GM21526 (cell line): ENCODE data around the gene GCFC2.
A peak's percentile ranks its signal among the peaks of the same experiment; 100 is the strongest.
"Not testable (repeated sequence)": the region's sequence is repeated elsewhere in the genome, so short reads cannot be mapped to it uniquely, and the experiment has no call there.

Source experiments
- ATAC-seq: cut with Tn5 transposase; IDR thresholded peaks from one replicate; pipeline ENCODE4 v1.9.1; 2021; ENCODE audit warnings: moderate library complexity; ENCODE audit not compliant: unreplicated experiment, low FRiP score

The GCFC2 gene

DNA sequence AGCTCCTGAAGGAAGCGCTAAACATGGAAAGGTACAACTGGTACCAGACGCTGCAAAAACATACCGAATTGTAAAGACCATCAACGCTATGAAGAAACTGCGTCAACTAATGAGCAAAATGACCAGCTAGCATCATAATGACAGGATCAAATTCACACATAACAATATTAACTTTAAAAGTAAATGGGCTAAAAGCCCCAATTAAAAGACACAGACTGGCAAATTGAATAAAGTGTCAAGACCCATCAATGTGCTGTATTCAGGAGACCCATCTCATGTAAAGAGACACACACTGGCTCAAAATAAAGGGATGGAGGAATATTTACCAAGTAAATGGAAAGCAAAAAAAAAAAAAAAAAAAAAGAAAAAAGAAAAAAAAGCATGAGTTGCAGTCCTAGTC, 27.3 kb downstream of the GCFC2 start:
- ATAC-seq: not testable (repeated sequence)

- no peak for ATAC-seq
Measured at GRCh38 chr2:75680402-75680801, 30.3 kb downstream of the GCFC2 start.

- ATAC-seq: no peak
Measured at GRCh38 chr2:75679556-75679955, 31.2 kb downstream of the GCFC2 start.

GRCh38 chr2:75676464-75676863, 34.3 kb downstream of the GCFC2 start:
- ATAC-seq: no peak

GRCh38 chr2:75675908-75676307, 34.8 kb downstream of the GCFC2 start:
- ATAC-seq: no peak

DNA sequence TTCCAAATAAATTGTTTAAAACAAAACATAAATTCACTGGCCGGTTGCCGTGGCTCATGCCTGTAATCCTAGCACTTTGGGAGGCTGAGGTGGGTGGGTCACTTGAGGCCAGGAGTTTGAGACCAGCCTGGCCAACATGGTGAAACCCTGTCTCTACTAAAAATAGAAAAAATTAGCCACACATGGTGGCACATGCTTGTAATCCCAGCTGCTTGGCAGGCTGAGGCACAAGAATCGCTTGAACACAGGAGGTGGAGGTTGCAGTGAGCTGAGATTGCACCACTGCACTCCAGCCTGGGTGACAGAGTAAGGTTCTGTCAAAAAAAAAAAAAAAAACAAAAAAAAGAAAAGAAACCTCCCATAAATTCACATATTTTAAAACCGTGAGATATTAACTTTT, 35.3 kb downstream of the GCFC2 start:
- not testable (repeated sequence) for ATAC-seq

GRCh38 chr2:75667884-75668283, 42.8 kb downstream of the GCFC2 start:
- no peak for ATAC-seq

- no peak for ATAC-seq
Measured at GRCh38 chr2:75666911-75667310, 43.8 kb downstream of the GCFC2 start.

DNA sequence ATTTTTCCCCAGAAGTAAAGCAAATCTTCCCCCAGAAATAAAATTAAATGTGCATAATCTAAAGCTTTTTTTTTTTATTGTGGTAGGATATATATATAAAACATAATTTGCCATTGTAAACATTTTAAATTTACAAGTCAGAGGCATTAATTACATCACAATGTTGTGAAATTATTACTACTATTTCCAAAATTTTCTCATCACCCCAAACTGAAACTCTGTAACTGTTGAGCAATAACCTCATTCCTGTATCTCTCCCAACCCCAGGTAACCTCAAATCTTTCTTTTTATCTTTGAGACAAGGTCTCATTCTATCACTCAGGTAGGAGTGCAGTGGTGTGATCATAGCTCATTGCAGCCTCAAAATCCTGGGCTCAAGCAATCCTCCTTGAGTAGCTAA, 52.9 kb downstream of the GCFC2 start:
- no peak for ATAC-seq

DNA sequence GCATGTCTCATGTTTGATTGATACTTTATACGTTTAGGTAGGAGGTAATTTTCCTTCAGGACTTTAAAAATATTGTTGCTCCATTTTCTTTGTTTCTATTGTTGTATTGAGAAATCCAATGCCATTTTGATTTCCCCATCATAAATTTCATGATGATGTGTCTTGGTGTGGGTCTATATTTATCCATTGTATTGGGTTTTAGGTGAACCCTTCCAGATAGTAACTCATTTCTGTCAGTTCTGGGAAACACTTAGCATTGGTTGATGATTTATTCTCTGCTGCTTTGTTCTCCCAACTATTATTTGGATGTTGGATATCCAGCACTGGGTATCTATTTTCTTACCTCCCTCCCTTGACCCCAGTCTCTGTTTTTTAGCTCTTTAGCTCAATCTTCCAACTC, 54.2 kb downstream of the GCFC2 start:
- ATAC-seq: no peak

GRCh38 chr2:75655861-75656260, 54.9 kb downstream of the GCFC2 start:
- no peak for ATAC-seq

GRCh38 chr2:75654012-75654411, 56.7 kb downstream of the GCFC2 start:
- no peak for ATAC-seq

DNA sequence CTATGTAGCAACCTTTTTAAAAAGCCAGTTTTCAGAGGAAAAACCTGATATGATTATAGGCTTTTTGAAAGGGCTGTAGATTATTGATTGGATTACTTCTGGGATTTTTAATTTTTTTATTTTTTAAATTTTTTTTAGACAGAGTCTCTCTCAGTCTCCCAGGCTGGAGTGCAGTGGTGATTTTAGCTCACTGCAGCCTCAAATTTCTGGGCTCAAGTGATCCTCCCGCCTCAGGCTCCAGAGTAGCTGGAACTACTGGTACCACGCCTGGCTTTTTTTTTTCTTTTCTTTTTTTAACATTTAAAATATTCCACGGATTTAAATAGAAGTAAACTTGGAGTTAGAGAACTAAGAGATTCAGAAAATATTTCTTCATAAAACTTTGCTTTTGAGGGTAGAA, 62.9 kb downstream of the GCFC2 start:
- ATAC-seq: no peak

DNA sequence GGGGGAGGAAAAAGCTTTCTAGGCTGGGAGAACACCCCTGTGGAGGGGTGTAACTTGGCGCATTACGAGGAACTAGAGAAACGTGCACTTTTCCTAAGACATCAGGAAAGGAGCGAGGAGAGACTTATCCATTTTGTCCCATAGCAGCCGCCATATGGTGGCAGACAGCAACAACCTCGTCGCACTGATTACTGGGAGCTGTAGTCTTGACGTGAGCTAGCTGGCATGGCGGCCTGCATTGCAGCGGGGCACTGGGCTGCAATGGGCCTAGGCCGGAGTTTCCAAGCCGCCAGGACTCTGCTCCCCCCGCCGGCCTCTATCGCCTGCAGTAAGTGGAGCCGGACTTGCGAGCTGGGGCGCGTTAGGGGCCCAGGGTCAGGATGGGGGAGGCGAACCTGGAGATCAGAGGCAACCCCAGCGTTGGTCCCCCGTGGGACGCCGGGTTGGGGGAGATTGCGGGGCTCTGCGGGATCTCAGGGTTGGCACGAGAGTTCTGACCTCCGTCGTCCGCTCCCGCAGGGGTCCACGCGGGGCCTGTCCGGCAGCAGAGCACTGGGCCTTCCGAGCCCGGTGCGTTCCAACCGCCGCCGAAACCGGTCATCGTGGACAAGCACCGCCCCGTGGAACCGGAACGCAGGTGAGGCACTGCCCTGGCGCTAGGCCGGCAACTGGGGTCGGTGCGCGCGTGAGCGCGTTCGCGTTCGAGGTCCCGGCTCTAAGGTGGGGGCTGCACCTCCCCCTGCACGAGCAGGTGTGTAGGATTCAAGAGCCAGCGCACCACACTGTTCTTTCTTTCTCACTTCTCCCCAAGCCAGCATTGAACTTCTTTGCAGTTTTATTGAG, 63.9 kb downstream of the GCFC2 start, which contains the start of gene MRPL19:
TSS of gene MRPL19 (plus strand) at position 201 of the 843 bp plus-strand sequence. CDS start at position 226, 25 bp downstream.
- ATAC-seq: peak; percentile 97

GRCh38 chr2:75646090-75646582, 64.6 kb downstream of the GCFC2 start:
- peak; percentile 3 for ATAC-seq

GRCh38 chr2:75645643-75646042, 65.1 kb downstream of the GCFC2 start:
- no peak for ATAC-seq

DNA sequence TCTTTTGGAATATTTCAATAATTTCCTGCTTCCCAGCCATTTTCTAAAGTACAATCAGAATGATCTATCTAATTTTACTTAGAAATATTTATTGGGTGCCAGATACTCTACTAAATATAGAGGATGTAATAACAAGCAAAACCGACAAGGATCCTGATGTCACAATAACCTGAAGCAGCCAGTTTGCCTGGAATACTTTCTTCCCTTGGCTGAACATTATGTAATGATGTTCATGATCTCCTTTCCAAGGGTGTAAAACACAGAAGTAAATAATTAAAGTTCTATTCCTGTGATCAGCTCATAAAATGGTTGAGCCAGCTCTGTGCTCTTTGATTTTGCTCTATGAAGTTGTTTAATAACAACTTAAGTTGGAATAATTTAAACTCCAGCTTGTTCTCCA, 66.7 kb downstream of the GCFC2 start:
- no peak for ATAC-seq

DNA sequence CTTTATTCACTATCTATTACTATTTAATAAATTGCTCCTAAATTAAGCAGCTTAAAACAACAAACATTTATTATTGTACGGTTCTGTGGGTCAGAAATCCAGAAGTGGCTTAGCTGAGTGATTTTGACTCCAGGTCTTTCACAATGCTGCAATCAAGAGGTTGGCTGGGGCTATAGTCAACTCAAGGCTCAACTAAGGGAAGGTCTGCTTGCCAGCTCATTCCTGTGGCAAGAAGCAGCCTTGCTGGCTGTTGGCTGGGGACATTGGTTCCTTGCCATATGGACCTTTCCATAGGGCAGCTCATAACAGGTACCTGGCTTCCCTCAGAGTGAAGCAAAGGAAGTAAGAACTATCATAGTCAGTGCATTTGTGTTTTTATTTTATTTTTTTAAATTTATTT, 69.1 kb downstream of the GCFC2 start:
- no peak for ATAC-seq

DNA sequence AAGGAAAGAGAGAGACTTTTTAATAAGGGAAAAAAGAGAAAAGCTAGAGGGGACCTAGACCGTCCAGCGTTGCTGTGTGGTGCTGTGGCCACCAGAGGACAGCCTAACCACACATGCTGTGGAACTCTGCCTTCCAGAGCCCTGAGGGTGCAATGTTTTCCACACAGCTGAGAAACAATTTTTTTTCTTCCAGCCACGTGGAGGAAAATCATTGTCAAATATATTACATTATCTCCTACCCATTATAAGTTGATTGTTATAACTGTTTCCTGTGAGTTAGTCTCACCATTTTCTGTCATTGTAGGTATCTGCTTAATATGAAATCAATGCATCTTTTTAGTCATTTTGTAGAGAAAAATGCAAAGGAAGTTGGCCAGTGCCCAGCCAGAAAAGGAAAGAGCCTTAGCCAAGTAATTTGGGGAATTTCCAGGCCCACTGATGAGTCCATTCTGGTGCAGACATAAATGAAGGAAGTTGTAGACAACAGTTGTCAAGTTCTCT, 70.0 kb downstream of the GCFC2 start:
- peak; percentile 97 for ATAC-seq

GRCh38 chr2:75637568-75637967, 73.1 kb downstream of the GCFC2 start:
- no peak for ATAC-seq

- ATAC-seq: no peak
Measured at GRCh38 chr2:75634945-75635344, 75.8 kb downstream of the GCFC2 start.

DNA sequence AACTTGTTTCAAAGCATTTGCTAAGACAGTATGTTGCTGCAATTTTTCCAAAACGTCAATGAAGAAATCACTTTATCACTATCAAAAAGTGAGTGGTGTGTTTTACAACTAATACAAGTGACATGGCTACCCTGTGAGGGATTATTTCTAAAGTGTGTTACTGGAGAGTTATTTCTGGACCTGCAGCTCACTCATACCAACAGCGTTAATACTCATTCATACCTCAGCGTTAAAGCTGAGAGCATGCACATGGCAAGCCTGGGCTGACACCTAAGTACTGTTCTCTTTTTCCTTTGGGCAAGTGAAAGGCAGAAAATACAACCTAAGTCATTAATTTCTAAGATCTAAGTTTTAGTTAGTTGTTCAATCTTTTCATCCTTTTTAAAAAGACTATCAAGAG, 77.1 kb downstream of the GCFC2 start:
- no peak for ATAC-seq
